Measurements from ENCODE around the gene SYT17. TPM values are rescaled to one million over a fixed set of nuclear protein-coding genes. Genes with fewer than 3 reads are reported as not detected.

The SYT17 gene
- polyA plus RNA-seq, 1 donor: 6.0 TPM

- DNase-seq: no peak
These were observed 98.7 kb downstream of the SYT17 start for GRCh38 chr16:19266774-19267173.

GRCh38 chr16:19269098-19269497, 101.1 kb downstream of the SYT17 start:
- no peak for DNase-seq

- DNase-seq: no peak
These were observed 106.2 kb downstream of the SYT17 start for GRCh38 chr16:19274165-19274797.

GRCh38 chr16:19278403-19278802, 110.4 kb downstream of the SYT17 start:
- no peak for DNase-seq

GRCh38 chr16:19281246-19281645, 113.2 kb downstream of the SYT17 start:
- no peak for DNase-seq

DNA sequence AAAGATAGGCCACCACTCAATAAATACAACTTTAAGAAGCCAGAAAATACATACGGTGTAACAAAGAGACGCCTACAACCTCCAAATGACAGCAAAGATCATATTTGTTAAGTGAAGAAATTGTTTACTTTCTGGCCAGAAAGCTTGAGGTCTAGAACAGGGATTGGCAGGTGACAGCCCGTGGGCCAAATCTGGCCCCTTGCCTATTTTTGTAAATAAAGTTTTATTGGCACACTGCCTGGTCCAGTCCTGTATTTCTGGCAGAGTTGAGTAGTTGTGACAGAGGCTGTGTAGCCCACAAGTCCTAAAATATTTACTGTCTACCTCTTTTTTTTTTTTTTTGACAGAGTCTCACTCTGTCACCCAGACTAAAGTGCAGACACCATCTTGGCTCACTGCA, 114.1 kb downstream of the SYT17 start:
- DNase-seq: no peak

- no peak for DNase-seq
These were observed 115.6 kb downstream of the SYT17 start for GRCh38 chr16:19283637-19284036.

GRCh38 chr16:19284207-19284606, 116.2 kb downstream of the SYT17 start:
- no peak for DNase-seq

- no peak for DNase-seq
These were observed 117.4 kb downstream of the SYT17 start, which contains the start of gene CLEC19A for GRCh38 chr16:19285431-19285830. TSS of gene CLEC19A (plus strand) at chr16:19285731. CDS start at chr16:19285852, 121 bp downstream.

- no peak for DNase-seq
These were observed 118.8 kb downstream of the SYT17 start for GRCh38 chr16:19286827-19287226.

DNA sequence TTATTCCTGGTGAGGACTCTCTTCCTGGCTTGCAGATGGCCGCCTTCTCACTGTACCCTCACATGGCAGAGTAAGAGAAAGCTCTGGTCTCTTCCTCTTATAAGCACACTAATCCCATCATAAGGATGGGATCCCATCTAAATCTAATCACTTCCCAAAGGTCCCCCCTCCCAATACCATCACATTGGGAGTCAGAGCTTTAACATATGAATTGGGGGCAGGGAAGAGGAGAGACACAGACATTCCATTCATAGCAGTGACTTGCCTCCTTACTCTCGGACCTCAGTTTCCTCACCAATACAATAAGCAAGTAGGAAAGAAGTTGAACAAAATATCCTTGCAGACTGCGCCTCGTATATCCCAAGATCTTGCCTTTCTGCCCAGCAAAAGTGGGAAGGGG, 119.2 kb downstream of the SYT17 start:
- no peak for DNase-seq

- DNase-seq: no peak
These were observed 121.1 kb downstream of the SYT17 start for GRCh38 chr16:19288872-19289799.

- DNase-seq: no peak
These were observed 121.9 kb downstream of the SYT17 start for GRCh38 chr16:19289811-19290485.

- no peak for DNase-seq
These were observed 122.8 kb downstream of the SYT17 start for GRCh38 chr16:19290860-19291259.

DNA sequence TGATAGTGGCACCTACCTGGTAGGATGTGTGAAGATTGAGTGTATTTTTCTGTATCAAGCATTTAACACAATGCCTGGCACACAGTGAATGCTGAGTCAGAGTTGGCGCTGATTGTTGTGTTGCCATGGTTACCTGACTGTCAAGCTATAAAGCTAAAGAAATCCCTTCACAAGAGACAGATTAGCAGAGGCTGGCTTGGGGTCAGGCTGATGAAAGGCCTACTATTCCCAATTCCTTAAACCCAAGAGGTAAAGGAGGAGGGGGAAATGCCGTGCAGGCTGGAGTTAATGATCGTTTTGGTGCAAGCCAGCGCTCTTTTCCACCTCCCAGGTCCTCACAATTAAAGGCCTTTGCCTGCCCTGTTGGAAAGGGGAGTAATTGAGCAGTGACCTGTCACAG, 123.4 kb downstream of the SYT17 start:
- no peak for DNase-seq

- no peak for DNase-seq
These were observed 124.1 kb downstream of the SYT17 start for GRCh38 chr16:19292186-19292585.

DNA sequence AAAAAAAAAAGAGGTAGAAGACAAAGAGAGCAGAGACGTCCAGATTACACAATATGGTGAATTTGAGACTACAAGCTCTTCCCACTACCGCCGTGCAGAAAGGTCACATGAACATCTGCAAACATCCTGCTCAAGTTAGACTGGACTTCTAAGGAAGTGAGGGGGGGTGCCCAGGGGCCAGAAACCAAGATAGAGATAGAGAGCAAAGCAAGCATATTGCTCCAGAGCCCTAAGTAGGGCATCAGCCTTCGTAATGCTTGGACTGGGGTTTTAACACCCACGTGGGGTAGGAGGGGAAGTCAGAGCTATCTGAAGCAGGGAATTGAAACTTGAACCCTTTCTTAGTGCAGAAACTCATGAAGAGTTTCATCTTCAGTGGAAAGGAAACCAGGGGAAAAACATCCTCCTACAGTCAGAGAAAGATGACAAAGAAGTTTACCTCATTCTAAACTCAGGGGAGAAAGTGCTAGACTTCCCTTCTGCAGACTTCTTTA, 126.2 kb downstream of the SYT17 start:
- DNase-seq: peak; percentile 45

DNA sequence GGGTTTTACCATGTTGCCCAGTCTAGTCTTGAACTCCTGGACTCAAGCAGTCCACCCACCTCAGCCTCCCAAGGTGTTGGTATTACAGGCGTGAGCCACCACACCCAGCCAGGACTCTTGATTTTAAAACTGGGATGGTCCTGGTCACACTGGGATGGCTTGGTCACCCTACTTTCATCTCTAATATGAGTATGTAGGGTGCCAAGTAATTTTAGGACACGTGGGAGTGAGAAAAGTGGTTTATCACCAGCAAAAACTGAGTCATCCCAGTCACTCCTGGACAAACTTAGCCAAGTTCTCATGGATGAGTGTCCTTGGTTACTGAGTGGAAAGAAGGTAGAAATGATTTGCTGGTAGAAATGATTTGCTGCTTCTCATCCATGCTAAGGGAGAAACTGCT, 127.4 kb downstream of the SYT17 start:
- no peak for DNase-seq

GRCh38 chr16:19297454-19297853, 129.4 kb downstream of the SYT17 start:
- DNase-seq: no peak

GRCh38 chr16:19299565-19299964, 131.5 kb downstream of the SYT17 start:
- no peak for DNase-seq

DNA sequence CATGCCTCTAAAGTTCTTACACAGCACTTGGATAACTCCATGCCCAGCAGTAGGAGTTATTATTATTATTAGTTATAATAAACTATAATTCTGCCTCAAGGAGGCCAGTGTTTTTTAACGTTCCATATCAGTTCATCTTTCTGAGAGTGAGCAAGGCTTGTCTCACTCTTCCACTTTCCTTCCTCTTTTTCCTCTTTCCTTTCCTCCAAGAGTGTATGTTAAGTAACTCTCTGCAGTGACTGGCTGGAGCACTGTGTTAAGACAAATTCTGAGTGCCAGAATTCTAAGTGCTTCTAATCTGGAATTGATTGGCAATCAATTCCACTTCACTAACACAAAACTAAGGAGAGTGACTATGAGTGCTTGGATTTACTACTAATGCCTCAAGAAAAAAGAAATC, 133.9 kb downstream of the SYT17 start:
- no peak for DNase-seq

DNA sequence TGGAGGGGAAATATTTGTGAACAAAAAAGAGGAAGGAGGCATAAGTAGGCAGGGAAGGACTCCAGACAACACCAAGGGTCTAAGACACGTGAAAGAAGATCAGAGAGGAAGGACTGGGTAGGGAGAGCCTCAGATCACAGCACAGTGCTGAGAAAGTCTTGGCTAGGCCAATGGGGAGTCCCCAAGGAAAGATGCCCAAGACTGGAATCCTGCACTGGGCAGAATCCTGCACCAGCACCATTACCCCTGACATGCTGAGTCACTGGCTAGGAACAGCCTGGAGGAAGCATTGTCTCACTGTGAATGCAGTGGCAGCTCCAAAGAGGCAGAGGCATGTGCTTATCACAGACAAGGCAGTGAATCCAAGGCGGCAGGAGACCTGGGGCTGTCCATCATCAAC, 136.7 kb downstream of the SYT17 start:
- no peak for DNase-seq

DNA sequence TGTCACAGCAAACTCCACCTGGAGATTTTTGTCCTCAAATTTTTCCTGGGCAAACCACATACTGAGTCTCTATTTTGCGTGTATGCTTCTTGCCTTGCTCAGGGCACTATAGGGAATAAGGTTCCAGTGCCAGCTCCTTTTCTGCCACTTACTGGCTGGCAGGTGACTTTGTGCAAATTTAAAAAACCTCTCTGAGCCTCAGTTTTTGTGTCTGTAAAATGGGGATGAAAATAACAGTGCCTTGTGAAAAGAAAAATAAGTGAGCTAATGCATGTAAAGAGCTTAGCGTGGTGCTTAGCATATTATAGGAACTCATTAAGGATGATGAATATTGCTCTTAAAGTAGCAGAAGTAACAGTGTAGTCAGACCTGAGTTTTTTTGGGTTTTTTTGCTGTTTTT, 137.4 kb downstream of the SYT17 start:
- DNase-seq: no peak

Data from hindlimb muscle (tissue), 1 donor.